Activated naive CD4-positive, alpha-beta T cell treated with anti-CD3 and anti-CD28 coated beads for 36 hours (primary cell): ENCODE results near the gene LPAR1. TPM values are rescaled to one million over a fixed set of nuclear protein-coding genes. Genes with fewer than 3 reads are reported as not detected.

Experiments
- CTCF ChIA-PET: fragments of 350-600 bp; sonication (Branson Sonifier 250); formaldehyde crosslinking; loops from one replicate; lab custom pipeline; 2021; ENCODE audit warnings: antibody characterized with exemption; lab: Charles Lee
- DNase-seq: peaks from one replicate; pipeline ENCODE4 v3.0.0-alpha.2; 2020
- H3K27ac Mint-ChIP-seq: one replicate; pipeline ENCODE4 v1.8.0; 2021; ENCODE audit warnings: mild to moderate bottlenecking, mixed read lengths
- H3K27me3 Mint-ChIP-seq: one replicate; pipeline ENCODE4 v1.8.0; 2021; ENCODE audit warnings: low read depth, mixed read lengths
- H3K36me3 Mint-ChIP-seq: one replicate; pipeline ENCODE4 v1.8.0; 2021; ENCODE audit warnings: low read depth, mixed read lengths
- H3K4me1 Mint-ChIP-seq: one replicate; pipeline ENCODE4 v1.8.0; 2021; ENCODE audit warnings: low read depth, mixed read lengths
- H3K4me3 Mint-ChIP-seq: one replicate; pipeline ENCODE4 v1.8.0; 2021; ENCODE audit warnings: mild to moderate bottlenecking, moderate library complexity, mixed read lengths
- H3K9me3 Mint-ChIP-seq: one replicate; pipeline ENCODE4 v1.8.0; 2021; ENCODE audit warnings: mixed read lengths
- intact Hi-C: fragments of 100-400 bp; cut with micrococcal nuclease; formaldehyde crosslinking; loops from one replicate; pipeline ENCODE4 v1.15.1; 2023
- total RNA-seq, 2 experiments: library from RNA; stranded (reverse); gene quantifications; one replicate each; pipeline ENCODE4 v1.2.3, GENCODE V29; 2021

Gene LPAR1
- total RNA-seq, 2 experiments from 2014 or later: not detected

DNA sequence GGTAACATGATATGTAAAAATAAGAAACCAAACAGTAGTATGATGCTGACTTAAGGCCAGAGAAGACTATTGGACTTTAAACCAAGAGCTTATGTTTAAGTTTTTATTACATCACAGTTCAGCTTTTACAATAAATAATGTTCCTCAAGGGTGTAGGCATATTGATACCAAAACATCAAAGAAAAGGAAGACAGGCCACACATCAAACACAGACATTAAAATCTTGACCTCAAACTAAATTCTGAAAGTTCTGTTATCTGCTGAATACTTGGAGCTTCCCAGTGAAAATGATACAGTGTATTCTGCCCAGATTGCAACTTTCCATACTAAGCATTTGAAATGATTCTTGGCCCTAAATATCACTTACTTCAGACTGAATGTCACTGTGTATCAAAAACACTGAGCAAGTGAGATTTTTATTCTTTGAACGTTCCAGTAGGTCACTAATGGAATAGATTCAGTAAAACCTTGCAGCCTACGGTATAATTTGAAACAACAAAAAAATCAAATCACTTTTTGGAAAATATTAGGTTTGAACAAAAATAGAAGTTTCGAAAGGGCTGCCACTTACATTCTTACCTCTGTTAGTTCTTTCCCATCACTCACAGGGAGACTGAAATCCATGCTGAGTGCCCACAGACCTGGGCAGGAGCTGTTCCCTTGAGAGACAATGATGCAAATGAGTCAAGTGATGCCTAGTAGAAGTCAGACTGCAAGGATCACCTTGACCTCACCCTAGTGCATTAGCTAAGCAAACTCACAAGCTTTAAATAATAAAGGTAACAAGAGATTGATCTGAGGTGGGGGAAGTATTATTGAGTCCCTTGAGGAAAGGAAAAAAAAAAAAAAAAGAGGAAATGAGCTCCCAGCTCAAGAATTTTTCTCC, 2.5 kb downstream of the LPAR1 start:
- Mint-ChIP-seq H3K36me3 (no peaks in the 10 kb centered on the region), H3K27me3 (peaks cover 40% of the 10 kb centered on the region), H3K4me3 (no peak overlapping the region), H3K27ac (no peak overlapping the region), H3K9me3 (no peaks in the 10 kb centered on the region), H3K4me1 (peaks cover 10% of the 10 kb centered on the region)
- CTCF ChIA-PET: no interaction called here
- no peak for DNase-seq
- intact Hi-C loops: loop anchor here (5.0 kb wide), 1 partner anchor 262 kb away; no protein-coding TSS in a partner anchor

DNA sequence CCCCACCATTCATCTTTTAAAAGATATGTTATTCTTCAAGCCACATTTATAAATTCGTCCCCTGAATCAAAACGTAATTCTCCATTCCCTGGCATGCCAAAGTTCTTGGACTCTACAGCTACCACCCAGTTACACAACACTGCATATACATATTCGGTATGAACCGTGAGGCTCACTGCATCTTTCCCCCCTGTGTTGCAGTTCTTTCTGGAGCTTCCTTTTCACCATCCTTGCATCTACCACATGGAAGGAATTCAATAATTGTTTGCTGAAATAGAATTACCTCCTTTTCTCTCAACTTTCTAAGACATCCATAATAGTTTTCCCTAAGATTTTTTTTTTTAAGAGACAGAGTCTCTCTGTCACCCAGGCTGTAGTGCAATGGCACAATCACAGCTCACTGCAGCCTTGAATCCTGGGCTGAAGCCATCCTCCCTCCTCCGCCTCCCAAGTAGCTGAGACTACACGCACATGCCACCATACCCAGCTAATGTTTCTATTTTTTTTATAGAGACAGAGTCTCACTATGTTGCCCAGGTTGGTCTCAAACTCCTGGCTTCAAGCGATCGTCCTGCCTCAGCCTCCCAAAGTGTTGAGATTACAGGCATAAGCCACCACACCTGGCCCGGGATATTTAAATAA, 3.3 kb downstream of the LPAR1 start:
- DNase-seq: no peak
- H3K4me1 Mint-ChIP-seq: peaks cover 10% of the 10 kb centered on the region
- no peak overlapping the region for H3K4me3 Mint-ChIP-seq
- no peaks in the 10 kb centered on the region for H3K36me3 Mint-ChIP-seq
- no peak overlapping the region for H3K27ac Mint-ChIP-seq
- CTCF ChIA-PET: no interaction called here
- intact Hi-C loops: loop anchor here (5.0 kb wide), 1 partner anchor 262 kb away; no protein-coding TSS in a partner anchor
- H3K9me3 Mint-ChIP-seq: no peaks in the 10 kb centered on the region
- H3K27me3 Mint-ChIP-seq: peaks cover 44% of the 10 kb centered on the region

DNA sequence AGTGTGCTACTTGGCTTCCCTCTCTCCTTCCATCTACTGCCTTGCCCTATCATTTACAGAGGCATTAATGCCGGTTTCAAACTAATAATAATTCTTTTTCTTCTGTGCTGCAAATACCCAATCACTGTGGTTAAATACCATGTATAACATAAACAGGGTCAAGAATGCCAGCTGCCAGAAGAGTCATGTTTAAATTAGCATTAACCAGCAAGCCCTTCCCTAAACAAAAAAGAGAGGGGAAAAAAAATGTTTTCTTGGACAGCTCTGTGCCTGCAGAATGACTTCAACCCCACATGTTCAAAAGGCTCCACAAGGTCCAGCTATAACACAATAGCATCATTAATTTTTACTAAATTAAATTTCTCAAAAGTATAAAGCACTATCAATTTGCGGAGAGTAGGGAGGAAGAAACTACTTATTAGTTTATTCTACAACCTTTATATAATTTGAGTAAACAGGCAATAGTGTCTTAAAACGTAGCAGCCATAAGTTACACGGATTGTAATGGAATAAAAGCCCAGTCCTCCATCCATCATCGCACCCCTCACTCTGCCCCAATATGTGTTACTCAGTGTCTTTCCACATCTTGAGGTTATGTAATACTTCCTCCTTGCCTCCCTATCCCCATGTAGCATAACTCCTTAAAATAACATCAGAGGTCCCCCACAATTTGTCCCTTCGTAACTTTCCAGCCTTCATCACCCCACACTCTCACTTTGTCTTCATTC, 3.9 kb downstream of the LPAR1 start:
- no peak for DNase-seq
- CTCF ChIA-PET: no interaction called here
- Mint-ChIP-seq H3K9me3 (no peaks in the 10 kb centered on the region), H3K27ac (no peak overlapping the region), H3K36me3 (no peaks in the 10 kb centered on the region), H3K4me3 (no peak overlapping the region), H3K27me3 (peaks cover 43% of the 10 kb centered on the region), H3K4me1 (peaks cover 10% of the 10 kb centered on the region)
- intact Hi-C loops: no loop called here

DNA sequence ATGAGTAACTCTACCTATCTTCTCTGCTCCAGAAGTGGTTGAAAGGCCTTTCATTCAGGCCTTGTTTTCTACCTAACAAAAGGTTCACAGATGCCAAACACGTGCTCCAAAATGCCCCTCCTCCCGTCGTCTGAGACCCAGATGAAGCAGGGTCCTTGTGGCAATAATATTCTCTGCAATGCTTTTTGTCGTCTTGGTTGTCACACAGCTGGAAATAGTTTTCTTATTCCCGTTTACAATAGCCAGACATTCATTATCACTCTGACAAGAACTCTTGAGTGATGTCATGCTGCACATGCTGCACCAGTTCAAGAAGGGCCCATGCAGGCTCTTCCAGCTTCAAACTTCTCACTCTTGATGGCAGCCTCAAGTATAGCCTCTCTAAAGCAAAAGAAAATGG, 7.8 kb downstream of the LPAR1 start:
- no peak for DNase-seq
- CTCF ChIA-PET: interaction anchor here (0.6 kb wide), 1 partner anchor 16 kb away, joined by 3 read pairs; no protein-coding TSS in a partner anchor
- H3K27ac Mint-ChIP-seq: no peak overlapping the region
- intact Hi-C loops: no loop called here
- no peaks in the 10 kb centered on the region for H3K9me3 Mint-ChIP-seq
- H3K4me1 Mint-ChIP-seq: no peaks in the 10 kb centered on the region
- peaks cover 18% of the 10 kb centered on the region for H3K27me3 Mint-ChIP-seq
- H3K4me3 Mint-ChIP-seq: no peak overlapping the region
- H3K36me3 Mint-ChIP-seq: no peaks in the 10 kb centered on the region

DNA sequence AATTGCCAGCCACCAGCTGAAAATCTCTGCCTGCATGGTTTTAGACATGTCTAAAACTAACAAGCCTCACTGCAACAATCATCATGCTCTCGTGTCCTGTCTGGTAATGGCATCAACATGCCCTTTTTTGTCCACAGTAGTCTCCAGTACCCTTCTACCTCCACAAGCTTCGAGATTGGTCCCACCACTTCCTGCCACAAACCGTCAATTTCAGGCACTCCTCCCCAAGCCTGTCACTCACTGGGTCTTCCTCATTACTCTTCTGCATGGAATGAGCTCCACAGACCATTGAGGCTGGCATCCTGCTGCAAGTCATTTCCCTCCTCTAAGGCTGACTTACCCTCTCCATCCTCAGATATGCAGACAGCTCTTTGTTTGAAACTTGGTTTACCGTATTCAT, 9.0 kb downstream of the LPAR1 start:
- no peaks in the 10 kb centered on the region for H3K36me3 Mint-ChIP-seq
- H3K4me3 Mint-ChIP-seq: no peak overlapping the region
- H3K9me3 Mint-ChIP-seq: peaks cover 5% of the 10 kb centered on the region
- H3K27me3 Mint-ChIP-seq: peaks cover 8% of the 10 kb centered on the region
- CTCF ChIA-PET: interaction anchor here (0.6 to 0.7 kb wide), 2 partner anchors 14 to 1126 kb away, joined by 3 to 4 read pairs; no protein-coding TSS in a partner anchor
- no peak for DNase-seq
- no peak overlapping the region for H3K27ac Mint-ChIP-seq
- intact Hi-C loops: no loop called here
- H3K4me1 Mint-ChIP-seq: no peaks in the 10 kb centered on the region

DNA sequence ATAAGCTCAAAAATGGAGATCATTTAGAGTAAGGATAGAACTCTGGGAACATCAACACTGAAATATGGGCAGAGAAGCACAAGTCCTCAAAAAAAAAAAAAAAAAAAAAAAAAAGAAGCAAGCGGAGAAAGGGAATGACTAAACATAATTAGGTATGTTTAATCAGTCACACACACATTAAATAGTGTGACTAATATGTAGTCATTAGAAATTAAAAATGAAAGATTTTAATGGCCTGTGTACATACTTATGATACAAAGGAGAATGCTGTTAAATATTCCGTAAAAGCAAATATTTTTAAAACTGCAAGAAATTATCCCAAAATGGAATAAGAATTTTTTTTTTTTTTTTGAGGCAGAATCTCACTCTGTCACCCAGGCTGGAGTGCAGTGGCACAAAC, 10.5 kb downstream of the LPAR1 start:
- no peak overlapping the region for H3K27ac Mint-ChIP-seq
- no peaks in the 10 kb centered on the region for H3K4me1 Mint-ChIP-seq
- intact Hi-C loops: no loop called here
- DNase-seq: no peak
- CTCF ChIA-PET: no interaction called here
- H3K36me3 Mint-ChIP-seq: no peaks in the 10 kb centered on the region
- H3K4me3 Mint-ChIP-seq: no peak overlapping the region
- peaks cover 8% of the 10 kb centered on the region for H3K27me3 Mint-ChIP-seq
- H3K9me3 Mint-ChIP-seq: peaks cover 10% of the 10 kb centered on the region

DNA sequence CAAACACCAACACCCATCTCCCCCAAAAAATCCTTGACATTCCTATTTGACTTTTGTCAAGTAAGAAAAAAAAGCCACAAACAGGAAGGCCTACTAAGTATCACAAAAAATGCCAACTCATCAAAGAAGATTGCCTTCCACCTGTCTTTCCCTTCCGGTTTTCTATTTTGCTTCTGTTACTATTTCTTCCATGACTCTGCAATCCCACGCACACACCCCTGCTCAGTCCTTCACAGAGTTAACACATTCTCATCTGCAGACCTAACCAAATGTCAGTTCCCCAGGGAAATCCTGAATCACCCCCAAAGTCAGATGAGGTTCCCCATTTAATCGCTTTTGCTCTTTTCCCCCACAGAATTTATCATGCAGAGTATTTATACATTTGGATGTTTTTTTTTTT, 15.1 kb downstream of the LPAR1 start:
- DNase-seq: no peak
- intact Hi-C loops: no loop called here
- Mint-ChIP-seq H3K4me1 (no peaks in the 10 kb centered on the region), H3K27me3 (no peaks in the 10 kb centered on the region), H3K36me3 (no peaks in the 10 kb centered on the region), H3K27ac (no peak overlapping the region), H3K9me3 (peaks cover 10% of the 10 kb centered on the region), H3K4me3 (no peak overlapping the region)
- CTCF ChIA-PET: no interaction called here

DNA sequence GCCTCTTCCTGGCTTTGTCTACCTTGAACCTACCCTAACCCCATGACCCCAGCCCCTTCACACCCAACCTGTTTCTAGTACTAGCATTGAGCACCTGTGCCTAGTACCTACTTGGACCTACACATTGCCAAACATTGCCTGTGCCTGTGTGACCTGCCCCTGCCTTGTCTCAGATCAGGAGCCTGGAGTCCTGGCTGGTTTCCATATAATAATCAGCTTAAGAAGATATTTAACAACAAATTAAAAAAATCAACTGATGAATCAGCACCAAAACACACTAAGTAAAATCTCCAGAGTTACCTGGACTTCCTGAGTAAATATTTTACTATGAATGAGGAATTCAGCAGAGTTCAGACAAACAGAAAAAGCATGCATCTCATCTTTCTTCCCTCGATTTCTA, 17.7 kb downstream of the LPAR1 start:
- Mint-ChIP-seq H3K4me3 (no peak overlapping the region), H3K9me3 (peaks cover 10% of the 10 kb centered on the region), H3K27ac (no peak overlapping the region), H3K36me3 (no peaks in the 10 kb centered on the region), H3K4me1 (no peaks in the 10 kb centered on the region), H3K27me3 (no peaks in the 10 kb centered on the region)
- intact Hi-C loops: no loop called here
- CTCF ChIA-PET: no interaction called here
- no peak for DNase-seq

DNA sequence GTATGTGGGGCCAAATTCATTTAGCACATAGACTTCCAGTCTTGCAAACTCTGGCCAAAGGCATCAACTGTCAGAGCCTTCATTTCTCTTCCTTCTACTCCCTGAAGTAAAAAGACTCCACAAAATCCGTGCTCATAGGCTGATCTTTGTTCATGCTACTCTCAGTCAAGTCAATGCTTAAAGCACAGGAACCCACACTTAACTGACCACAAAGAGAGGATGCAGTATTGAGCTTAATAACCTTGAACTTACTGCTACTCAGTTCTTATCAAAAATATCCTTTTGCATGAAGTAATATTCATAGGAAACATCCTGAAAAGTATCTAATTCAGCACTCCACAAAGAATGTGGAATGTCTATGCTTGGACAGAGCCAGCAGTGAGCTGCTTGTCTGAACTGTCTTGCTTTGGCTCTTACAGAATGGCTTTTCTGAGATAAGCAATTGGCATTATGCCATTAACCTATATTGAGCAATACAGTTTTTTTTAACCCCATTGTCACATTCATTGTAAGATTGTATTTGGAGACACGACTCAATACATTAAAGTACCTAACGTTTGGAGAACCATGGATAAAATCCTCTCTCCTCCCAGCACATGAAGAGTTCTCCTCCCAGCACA, 21.7 kb downstream of the LPAR1 start:
- Mint-ChIP-seq H3K4me1 (no peaks in the 10 kb centered on the region), H3K27ac (no peak overlapping the region), H3K4me3 (no peak overlapping the region), H3K27me3 (no peaks in the 10 kb centered on the region), H3K9me3 (no peaks in the 10 kb centered on the region), H3K36me3 (no peaks in the 10 kb centered on the region)
- intact Hi-C loops: no loop called here
- CTCF ChIA-PET: no interaction called here
- DNase-seq: no peak

DNA sequence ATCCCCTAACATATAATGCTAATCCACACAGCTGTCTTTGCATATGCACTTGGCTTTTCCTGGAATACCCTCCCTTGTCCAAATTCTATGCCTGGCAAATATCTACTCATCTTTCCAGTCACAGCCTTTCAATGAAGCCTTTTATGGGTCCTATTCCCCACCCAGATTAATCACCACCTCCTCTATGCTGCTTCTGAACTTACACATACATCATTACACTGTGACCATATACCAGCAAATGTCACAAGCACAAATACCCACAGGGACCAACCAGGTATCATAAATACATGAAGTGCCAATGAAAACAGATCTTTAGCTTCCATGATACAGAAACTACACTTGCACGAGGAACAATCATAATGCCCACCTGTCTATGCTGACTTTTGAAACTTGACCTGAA, 22.3 kb downstream of the LPAR1 start:
- Mint-ChIP-seq H3K27me3 (no peaks in the 10 kb centered on the region), H3K36me3 (no peaks in the 10 kb centered on the region), H3K4me1 (no peaks in the 10 kb centered on the region), H3K9me3 (no peaks in the 10 kb centered on the region), H3K27ac (no peak overlapping the region), H3K4me3 (no peak overlapping the region)
- no peak for DNase-seq
- CTCF ChIA-PET: no interaction called here
- intact Hi-C loops: no loop called here

DNA sequence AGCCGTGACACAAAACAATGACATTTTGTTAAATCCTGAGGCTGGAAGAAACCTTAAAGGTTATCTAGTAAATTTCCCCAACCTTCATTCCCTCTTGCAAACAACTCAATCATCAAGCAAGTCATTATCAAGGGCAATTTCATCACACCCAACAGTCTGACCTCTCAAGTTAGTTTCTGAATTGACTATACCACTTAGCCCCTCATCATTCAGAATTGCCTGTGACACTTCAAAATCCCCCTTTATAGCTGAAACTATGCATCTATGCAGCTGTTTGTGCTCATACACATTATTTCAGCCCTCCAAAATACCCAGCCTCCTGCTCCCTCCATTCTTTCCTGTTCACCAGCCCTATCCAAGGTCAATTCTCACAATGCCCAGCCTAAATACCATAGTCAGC, 24.6 kb downstream of the LPAR1 start:
- no peaks in the 10 kb centered on the region for H3K4me1 Mint-ChIP-seq
- H3K4me3 Mint-ChIP-seq: no peak overlapping the region
- CTCF ChIA-PET: no interaction called here
- H3K36me3 Mint-ChIP-seq: no peaks in the 10 kb centered on the region
- no peak for DNase-seq
- H3K9me3 Mint-ChIP-seq: no peaks in the 10 kb centered on the region
- H3K27me3 Mint-ChIP-seq: no peaks in the 10 kb centered on the region
- no peak overlapping the region for H3K27ac Mint-ChIP-seq
- intact Hi-C loops: no loop called here

DNA sequence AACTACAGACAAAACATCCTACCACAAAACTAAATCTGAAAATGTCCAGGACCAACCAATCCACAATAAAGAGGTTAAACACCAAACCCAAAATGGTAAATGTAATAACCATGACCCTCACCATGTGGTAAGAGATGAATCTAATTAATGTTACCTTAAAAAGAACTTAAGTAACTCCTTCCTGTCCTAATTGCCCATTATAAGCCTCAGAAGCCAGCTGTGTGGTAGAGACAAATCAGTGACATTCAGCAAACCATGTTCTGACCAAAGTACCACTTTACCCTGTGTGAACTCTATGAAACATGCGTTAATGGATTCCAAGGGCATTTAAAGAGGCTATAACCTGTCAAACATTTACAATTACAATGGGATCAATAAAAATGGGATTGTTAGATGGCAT, 25.0 kb downstream of the LPAR1 start:
- no peaks in the 10 kb centered on the region for H3K36me3 Mint-ChIP-seq
- intact Hi-C loops: no loop called here
- CTCF ChIA-PET: no interaction called here
- DNase-seq: no peak
- H3K27ac Mint-ChIP-seq: no peak overlapping the region
- H3K27me3 Mint-ChIP-seq: no peaks in the 10 kb centered on the region
- no peaks in the 10 kb centered on the region for H3K9me3 Mint-ChIP-seq
- H3K4me3 Mint-ChIP-seq: no peak overlapping the region
- H3K4me1 Mint-ChIP-seq: no peaks in the 10 kb centered on the region
